Large intestine (tissue), 3 donors: ENCODE data around the gene PSMD14. TPM values are rescaled to one million over a fixed set of nuclear protein-coding genes. Genes with fewer than 3 reads are reported as not detected.
"Not testable (repeated sequence)": the region's sequence is repeated elsewhere in the genome, so short reads cannot be mapped to it uniquely, and the experiment has no call there.

ENCODE experiments used
- DNase-seq, 2 donors: peaks; one replicate each; pipeline versions ENCODE4 v3.0.0 to v3.0.0-alpha.2; 2013
- H3K27ac ChIP-seq: one replicate; pipeline ENCODE4 v1.5.1; 2013; ENCODE audit warnings: low read length
- H3K27me3 ChIP-seq: 2 replicates; pipeline ENCODE4 v1.6.1; 2013; ENCODE audit warnings: low read length; ENCODE audit not compliant: control insufficient read depth, insufficient read depth
- H3K36me3 ChIP-seq: 2 replicates; pipeline ENCODE4 v1.6.1; 2013; ENCODE audit warnings: low read length; ENCODE audit not compliant: control insufficient read depth, insufficient read depth
- H3K4me1 ChIP-seq: one replicate; pipeline ENCODE4 v1.6.1; 2013; ENCODE audit warnings: low read length; ENCODE audit not compliant: control insufficient read depth, insufficient read depth
- H3K4me3 ChIP-seq: one replicate; pipeline ENCODE4 v1.5.1; 2013; ENCODE audit warnings: low read length
- H3K9me3 ChIP-seq: one replicate; pipeline ENCODE4 v1.6.1; 2013; ENCODE audit warnings: mild to moderate bottlenecking, low read depth, low read length, moderate library complexity; ENCODE audit not compliant: control insufficient read depth
- WGBS: methylation state at CpG from one replicate; pipeline ENCODE4 v1.1.5; 2013; ENCODE audit warnings: low lambda C conversion rate; ENCODE audit not compliant: insufficient coverage; 5-methylcytosine and 5-hydroxymethylcytosine counted together
- polyA plus RNA-seq: library from polyadenylated mRNA; unstranded; fragments of 120-200 nt; gene quantifications from one replicate; pipeline ENCODE4 v1.2.1, GENCODE V29; 2013

Gene PSMD14
- polyA plus RNA-seq, 1 donor = 35.9 TPM

- H3K27me3 ChIP-seq = no peaks in the 10 kb centered on the region
- no peaks in the 10 kb centered on the region for H3K9me3 ChIP-seq
- H3K4me1 ChIP-seq = no peaks in the 10 kb centered on the region
- H3K36me3 ChIP-seq = peaks cover 4% of the 10 kb centered on the region
- no peak overlapping the region for H3K27ac ChIP-seq
- H3K4me3 ChIP-seq = no peak overlapping the region
- no peak for DNase-seq
These were observed 24.2 kb downstream of the PSMD14 start for GRCh38 chr2:161332371-161332967.

GRCh38 chr2:161335626-161336025 lies 27.4 kb downstream of the PSMD14 start:
- Histone ChIP-seq H3K4me3 (no peak overlapping the region), H3K9me3 (no peaks in the 10 kb centered on the region), H3K27ac (no peak overlapping the region), H3K36me3 (peaks cover 4% of the 10 kb centered on the region), H3K27me3 (no peaks in the 10 kb centered on the region), H3K4me1 (no peaks in the 10 kb centered on the region)
- 90% methylated on average over 2 of the region's 2 CpGs for WGBS
- no peak for DNase-seq

- no CpG with 5 or more reads among the region's 1 CpG for WGBS
- DNase-seq = no peak
- Histone ChIP-seq H3K9me3 (no peaks in the 10 kb centered on the region), H3K36me3 (peaks cover 4% of the 10 kb centered on the region), H3K4me3 (no peak overlapping the region), H3K27ac (no peak overlapping the region), H3K27me3 (no peaks in the 10 kb centered on the region), H3K4me1 (no peaks in the 10 kb centered on the region)
These were observed 29.0 kb downstream of the PSMD14 start for GRCh38 chr2:161337247-161337646.

GRCh38 chr2:161339532-161339931 lies 31.3 kb downstream of the PSMD14 start:
- H3K9me3 ChIP-seq, H3K4me3 ChIP-seq, H3K27ac ChIP-seq, H3K36me3 ChIP-seq, H3K27me3 ChIP-seq, DNase-seq, H3K4me1 ChIP-seq: not testable (repeated sequence)
- WGBS = no CpG with 5 or more reads among the region's 3 CpGs

GRCh38 chr2:161340930-161341413 lies 32.7 kb downstream of the PSMD14 start:
- no CpG with 5 or more reads among the region's 64 CpGs for WGBS
- H3K27ac ChIP-seq, H3K4me3 ChIP-seq, H3K4me1 ChIP-seq, H3K27me3 ChIP-seq, H3K9me3 ChIP-seq, DNase-seq, H3K36me3 ChIP-seq: not testable (repeated sequence)

GRCh38 chr2:161343235-161343634 lies 35.0 kb downstream of the PSMD14 start:
- H3K36me3 ChIP-seq = no peaks in the 10 kb centered on the region

GRCh38 chr2:161344692-161345091 lies 36.5 kb downstream of the PSMD14 start:
- H3K27me3 ChIP-seq = no peaks in the 10 kb centered on the region
- DNase-seq = no peak
- H3K9me3 ChIP-seq = peaks cover 5% of the 10 kb centered on the region
- no peak overlapping the region for H3K4me3 ChIP-seq
- 100% methylated on average over 1 of the region's 2 CpGs for WGBS
- H3K4me1 ChIP-seq = no peaks in the 10 kb centered on the region
- no peak overlapping the region for H3K27ac ChIP-seq
- no peaks in the 10 kb centered on the region for H3K36me3 ChIP-seq

More at GRCh38 chr2:161343235-161343634, 35.0 kb downstream of the PSMD14 start:
- H3K27me3 ChIP-seq = no peaks in the 10 kb centered on the region
- no peak overlapping the region for H3K4me3 ChIP-seq
- 100% methylated on average over 2 of the region's 3 CpGs for WGBS
- no peaks in the 10 kb centered on the region for H3K4me1 ChIP-seq
- peaks cover 5% of the 10 kb centered on the region for H3K9me3 ChIP-seq
- no peak overlapping the region for H3K27ac ChIP-seq
- no peak for DNase-seq

- peaks cover 3% of the 10 kb centered on the region for H3K4me1 ChIP-seq
- no peaks in the 10 kb centered on the region for H3K9me3 ChIP-seq
- WGBS = 100% methylated on average over 1 of the region's 6 CpGs
- H3K36me3 ChIP-seq = no peaks in the 10 kb centered on the region
- no peak for DNase-seq
- no peak overlapping the region for H3K4me3 ChIP-seq
- H3K27ac ChIP-seq = no peak overlapping the region
- H3K27me3 ChIP-seq = no peaks in the 10 kb centered on the region
These were observed 43.5 kb downstream of the PSMD14 start for GRCh38 chr2:161351678-161352077.

- no peak overlapping the region for H3K4me3 ChIP-seq
- no peaks in the 10 kb centered on the region for H3K36me3 ChIP-seq
- H3K27me3 ChIP-seq = no peaks in the 10 kb centered on the region
- DNase-seq = no peak
- H3K27ac ChIP-seq = no peak overlapping the region
- peaks cover 3% of the 10 kb centered on the region for H3K4me1 ChIP-seq
- H3K9me3 ChIP-seq = no peaks in the 10 kb centered on the region
These were observed 44.5 kb downstream of the PSMD14 start for GRCh38 chr2:161352719-161353118.

- DNase-seq = no peak
- H3K4me3 ChIP-seq = no peak overlapping the region
- H3K4me1 ChIP-seq = peaks cover 3% of the 10 kb centered on the region
- H3K27ac ChIP-seq = no peak overlapping the region
- H3K27me3 ChIP-seq = no peaks in the 10 kb centered on the region
- no CpG with 5 or more reads among the region's 1 CpG for WGBS
- H3K9me3 ChIP-seq = no peaks in the 10 kb centered on the region
- H3K36me3 ChIP-seq = peaks cover under 1% of the 10 kb centered on the region
These were observed 45.3 kb downstream of the PSMD14 start for GRCh38 chr2:161353543-161353942.

GRCh38 chr2:161354106-161354505 lies 45.9 kb downstream of the PSMD14 start:
- Histone ChIP-seq H3K9me3 (no peaks in the 10 kb centered on the region), H3K27me3 (no peaks in the 10 kb centered on the region), H3K27ac (no peak overlapping the region), H3K4me3 (no peak overlapping the region), H3K36me3 (peaks cover 4% of the 10 kb centered on the region), H3K4me1 (peaks cover 3% of the 10 kb centered on the region)
- WGBS = no CpG with 5 or more reads among the region's 5 CpGs
- DNase-seq = no peak
